A549 (cell line): ENCODE measurements around the gene FLYWCH1.
A peak's percentile ranks its signal among the peaks of the same experiment; 100 is the strongest.

Experiments
- CTCF ChIP-seq: fragments of >200 bp; sonication (Bioruptor Twin); formaldehyde crosslinking; IDR thresholded peaks from 3 replicates; pipeline ENCODE4 v1.5.1; 2016
- EP300 ChIP-seq, 2 experiments: fragments of >200 bp; sonication (Bioruptor Twin); formaldehyde crosslinking; IDR thresholded peaks; 2 replicates in 1 of 2; 3 replicates in 1 of 2; pipeline ENCODE4 v1.6.1; 2016 to 2017
- JUN ChIP-seq, 2 experiments: fragments of >200 bp; sonication (Bioruptor Twin); formaldehyde crosslinking; IDR thresholded peaks; 2 replicates in 1 of 2; 3 replicates in 1 of 2; pipeline ENCODE4 v1.6.1; 2016 to 2017

- TF ChIP-seq EP300 (IDR thresholded peaks at IDR 0.05): no peak
- TF ChIP-seq CTCF: peak; percentile 21; the same call in 1 of the 3 replicates
- no peak; a peak in 1 of 5 replicates for TF ChIP-seq JUN (IDR thresholded peaks at IDR 0.05)
These were observed 52.2 kb downstream of the FLYWCH1 start, which contains the start of gene KREMEN2 for GRCh38 chr16:2963723-2964474.
